ENCODE results near the gene PIP4K2A.

PIP4K2A gene

GRCh38 chr10:22657566-22658225, 56.7 kb downstream of the PIP4K2A start:
- FAIRE-seq = no peak
- TF ChIP-seq POLR2A (IDR thresholded peaks at IDR 0.05; ENCODE audit: low read depth, low read length) = no peak
- DNase-seq (ENCODE audit: insufficient read length, low spot score) = no peak

- DNase-seq (ENCODE audit: insufficient read length, low spot score) (no peak), FAIRE-seq (no peak)
- no peak for TF ChIP-seq POLR2A (IDR thresholded peaks at IDR 0.05; ENCODE audit: low read depth, low read length)
Measured at GRCh38 chr10:22657024-22657423, 57.4 kb downstream of the PIP4K2A start.

- TF ChIP-seq POLR2A (IDR thresholded peaks at IDR 0.05; ENCODE audit: low read depth, low read length) = no peak
- DNase-seq (ENCODE audit: insufficient read length, low spot score) (no peak), FAIRE-seq (no peak)
Measured at GRCh38 chr10:22656036-22656435, 58.3 kb downstream of the PIP4K2A start.

- FAIRE-seq (no peak), DNase-seq (ENCODE audit: insufficient read length, low spot score) (no peak)
- no peak for TF ChIP-seq POLR2A (IDR thresholded peaks at IDR 0.05; ENCODE audit: low read depth, low read length)
Measured at GRCh38 chr10:22655312-22655981, 58.9 kb downstream of the PIP4K2A start.

GRCh38 chr10:22652988-22653481, 61.3 kb downstream of the PIP4K2A start:
- DNase-seq (ENCODE audit: insufficient read length, low spot score) = no peak
- no peak for FAIRE-seq
- no peak for TF ChIP-seq POLR2A (IDR thresholded peaks at IDR 0.05; ENCODE audit: low read depth, low read length)

GRCh38 chr10:22651276-22651980, 63.0 kb downstream of the PIP4K2A start:
- DNase-seq (ENCODE audit: insufficient read length, low spot score) (no peak), FAIRE-seq (no peak)
- TF ChIP-seq POLR2A (IDR thresholded peaks at IDR 0.05; ENCODE audit: low read depth, low read length) = no peak

GRCh38 chr10:22649994-22650393, 64.4 kb downstream of the PIP4K2A start:
- TF ChIP-seq POLR2A (IDR thresholded peaks at IDR 0.05; ENCODE audit: low read depth, low read length) = no peak
- FAIRE-seq (no peak), DNase-seq (ENCODE audit: insufficient read length, low spot score) (no peak)

GRCh38 chr10:22649390-22649841, 65.0 kb downstream of the PIP4K2A start:
- DNase-seq (ENCODE audit: insufficient read length, low spot score) = no peak

GRCh38 chr10:22648547-22648961, 65.8 kb downstream of the PIP4K2A start:
- no peak for TF ChIP-seq POLR2A (IDR thresholded peaks at IDR 0.05; ENCODE audit: low read depth, low read length)
- DNase-seq (ENCODE audit: insufficient read length, low spot score) (no peak), FAIRE-seq (no peak)

More at GRCh38 chr10:22649390-22649841, 65.0 kb downstream of the PIP4K2A start:
- no peak for TF ChIP-seq POLR2A (IDR thresholded peaks at IDR 0.05; ENCODE audit: low read depth, low read length)
- FAIRE-seq = no peak

GRCh38 chr10:22647244-22647643, 67.1 kb downstream of the PIP4K2A start:
- no peak for DNase-seq (ENCODE audit: insufficient read length, low spot score)
- TF ChIP-seq POLR2A (IDR thresholded peaks at IDR 0.05; ENCODE audit: low read depth, low read length) = no peak
- no peak for FAIRE-seq

GRCh38 chr10:22646388-22646853, 68.0 kb downstream of the PIP4K2A start:
- TF ChIP-seq POLR2A (IDR thresholded peaks at IDR 0.05; ENCODE audit: low read depth, low read length) = no peak
- FAIRE-seq = no peak
- DNase-seq (ENCODE audit: insufficient read length, low spot score) = no peak

GRCh38 chr10:22644222-22644621, 70.2 kb downstream of the PIP4K2A start:
- FAIRE-seq = no peak
- TF ChIP-seq POLR2A (IDR thresholded peaks at IDR 0.05; ENCODE audit: low read depth, low read length) = no peak
- DNase-seq (ENCODE audit: insufficient read length, low spot score) = no peak

- no peak for TF ChIP-seq POLR2A (IDR thresholded peaks at IDR 0.05; ENCODE audit: low read depth, low read length)
- FAIRE-seq (no peak), DNase-seq (ENCODE audit: insufficient read length, low spot score) (no peak)
Measured at GRCh38 chr10:22643775-22644174, 70.6 kb downstream of the PIP4K2A start.

GRCh38 chr10:22643116-22643515, 71.3 kb downstream of the PIP4K2A start:
- FAIRE-seq = no peak
- DNase-seq (ENCODE audit: insufficient read length, low spot score) = no peak

More at GRCh38 chr10:22643116-22643515, 71.3 kb downstream of the PIP4K2A start:
- no peak for TF ChIP-seq POLR2A (IDR thresholded peaks at IDR 0.05; ENCODE audit: low read depth, low read length)
